RPMI7951 (cell line): ENCODE data around the gene ROBO4. TPM values are rescaled to one million over a fixed set of nuclear protein-coding genes. Genes with fewer than 3 reads are reported as not detected.

ENCODE experiments used
- DNase-seq: peaks from one replicate; pipeline ENCODE4 v3.0.0-alpha.2; 2012; ENCODE audit warnings: low read depth
- total RNA-seq: library from RNA; depleted of rRNA; stranded (reverse); fragments of >200 nt; shearing (Covaris generic); gene quantifications from 2 replicates; pipeline ENCODE4 v1.2.3, GENCODE V29; 2014

ROBO4 gene
- total RNA-seq, 1 experiment from 2014 or later = 8.9 TPM

GRCh38 chr11:124873951-124874350 is 23.7 kb downstream of the ROBO4 start:
- no peak for DNase-seq

DNA sequence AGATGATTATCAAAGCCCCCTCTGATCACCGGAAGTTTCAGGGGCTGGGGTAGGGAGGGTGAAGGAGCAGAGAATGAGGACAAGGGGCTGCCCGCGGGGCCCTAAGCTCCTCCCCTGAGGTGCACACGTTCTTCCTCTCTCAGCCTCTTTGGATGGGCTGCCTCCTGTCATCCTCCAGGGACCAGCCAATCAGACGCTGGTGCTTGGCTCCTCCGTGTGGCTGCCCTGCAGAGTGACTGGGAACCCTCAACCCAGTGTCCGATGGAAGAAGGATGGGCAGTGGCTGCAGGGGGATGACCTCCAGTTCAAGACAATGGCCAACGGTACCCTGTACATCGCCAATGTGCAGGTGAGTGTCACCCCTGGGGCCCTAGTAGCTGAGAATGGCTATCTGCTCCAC is 24.9 kb downstream of the ROBO4 start:
- DNase-seq = no peak

GRCh38 chr11:124872280-124872679 is 25.4 kb downstream of the ROBO4 start:
- no peak for DNase-seq

GRCh38 chr11:124870430-124870829 is 27.2 kb downstream of the ROBO4 start:
- DNase-seq = no peak

DNA sequence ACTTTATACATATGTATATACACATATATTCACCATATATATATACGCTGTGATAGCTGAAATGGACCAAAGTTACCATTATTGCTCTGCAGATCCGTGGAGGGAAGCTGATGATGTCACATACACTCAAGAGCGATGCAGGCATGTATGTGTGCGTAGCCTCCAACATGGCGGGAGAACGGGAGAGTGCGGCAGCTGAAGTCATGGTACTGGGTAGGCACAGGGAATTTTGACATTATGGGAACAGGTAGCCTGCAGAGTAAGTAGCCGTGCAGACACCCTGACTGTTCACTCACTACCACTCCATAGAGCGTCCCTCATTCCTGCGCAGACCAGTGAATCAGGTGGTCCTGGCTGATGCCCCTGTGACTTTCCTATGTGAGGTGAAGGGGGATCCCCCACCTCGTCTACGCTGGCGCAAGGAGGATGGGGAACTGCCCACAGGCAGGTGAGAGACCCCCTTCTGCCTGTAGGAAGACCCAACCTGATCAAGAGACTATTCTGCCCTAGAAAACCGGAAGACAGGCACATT is 27.7 kb downstream of the ROBO4 start:
- DNase-seq = no peak

DNA sequence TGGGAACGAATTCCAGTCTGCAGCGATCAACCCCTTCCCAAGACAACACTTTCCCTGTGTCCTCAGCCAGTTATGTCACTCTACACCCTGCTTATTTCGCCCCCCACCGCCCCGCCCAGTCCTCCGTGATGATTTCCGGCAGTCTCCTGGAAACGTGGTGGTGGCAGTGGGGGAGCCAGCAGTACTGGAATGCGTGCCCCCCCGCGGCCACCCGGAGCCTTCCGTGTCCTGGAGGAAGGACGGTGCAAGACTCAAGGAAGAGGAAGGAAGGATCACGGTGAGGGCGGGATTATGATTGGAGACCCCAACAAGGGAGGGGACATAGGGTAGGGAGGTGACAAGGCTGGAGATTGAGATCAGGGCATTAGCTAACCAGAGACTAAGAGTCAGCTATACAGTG is 28.3 kb downstream of the ROBO4 start:
- no peak for DNase-seq

DNA sequence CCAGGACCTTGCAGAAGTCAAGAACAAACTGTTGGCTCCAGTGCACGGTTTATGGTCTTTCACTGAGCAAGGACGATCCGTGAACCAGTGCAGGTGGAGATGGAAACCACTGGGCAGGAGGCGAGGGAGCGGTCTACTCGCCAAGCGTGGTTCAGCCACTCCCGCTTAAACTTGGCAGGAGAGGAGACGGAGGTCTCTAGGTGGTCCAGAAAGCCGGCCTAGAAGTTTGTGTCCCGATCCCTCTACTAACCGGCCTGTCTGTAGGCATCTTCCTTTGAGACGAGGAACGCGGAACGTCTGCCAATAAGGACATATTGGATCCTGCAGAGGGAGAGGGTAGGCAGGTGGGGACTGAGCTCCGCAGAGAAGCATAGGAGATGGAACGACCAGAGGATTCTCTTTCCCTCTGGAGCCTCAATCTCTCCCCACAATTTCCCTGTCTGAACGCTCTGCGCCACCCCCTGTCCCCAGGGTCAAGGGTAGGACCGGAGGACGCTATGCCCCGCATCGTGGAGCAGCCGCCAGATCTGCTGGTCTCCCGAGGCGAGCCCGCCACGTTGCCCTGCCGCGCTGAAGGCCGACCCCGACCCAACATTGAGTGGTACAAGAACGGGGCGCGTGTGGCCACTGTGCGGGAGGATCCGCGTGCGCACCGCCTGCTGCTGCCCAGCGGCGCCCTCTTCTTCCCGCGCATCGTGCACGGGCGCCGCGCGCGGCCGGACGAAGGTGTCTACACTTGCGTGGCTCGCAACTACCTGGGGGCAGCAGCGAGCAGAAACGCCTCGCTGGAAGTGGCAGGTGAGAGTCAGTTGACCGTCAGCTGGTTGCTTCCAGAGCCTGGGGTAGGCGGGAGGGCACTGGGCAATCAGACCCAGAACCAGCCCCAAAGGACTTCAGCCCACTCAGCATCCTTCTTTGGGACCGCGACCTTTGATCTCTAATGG is 29.1 kb downstream of the ROBO4 start:
- no peak for DNase-seq

GRCh38 chr11:124867700-124868099 is 30.0 kb downstream of the ROBO4 start:
- DNase-seq = peak; percentile 40

GRCh38 chr11:124865902-124866851 is 31.5 kb downstream of the ROBO4 start:
- DNase-seq = no peak

GRCh38 chr11:124865181-124865901 is 32.3 kb downstream of the ROBO4 start, which contains the start of gene ROBO3:
TSS of gene ROBO3 (plus strand) at chr11:124865432. CDS start at chr11:124865578, 146 bp downstream.
- DNase-seq = no peak

DNA sequence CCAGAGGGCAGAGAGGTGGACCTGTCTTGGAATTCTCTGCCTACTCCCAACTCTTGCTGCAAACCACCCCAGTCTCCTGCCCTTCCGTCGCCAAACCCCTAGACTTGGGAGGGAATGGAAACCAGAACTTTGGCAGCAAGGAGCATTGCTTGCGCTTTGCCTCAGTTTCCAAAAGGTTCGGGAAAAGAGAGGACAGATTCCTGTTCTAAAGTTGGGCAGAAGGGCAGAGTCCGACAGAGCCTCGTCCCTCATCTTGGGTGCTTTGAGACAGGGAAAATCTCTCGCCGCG is 32.8 kb downstream of the ROBO4 start:
- DNase-seq = no peak

DNA sequence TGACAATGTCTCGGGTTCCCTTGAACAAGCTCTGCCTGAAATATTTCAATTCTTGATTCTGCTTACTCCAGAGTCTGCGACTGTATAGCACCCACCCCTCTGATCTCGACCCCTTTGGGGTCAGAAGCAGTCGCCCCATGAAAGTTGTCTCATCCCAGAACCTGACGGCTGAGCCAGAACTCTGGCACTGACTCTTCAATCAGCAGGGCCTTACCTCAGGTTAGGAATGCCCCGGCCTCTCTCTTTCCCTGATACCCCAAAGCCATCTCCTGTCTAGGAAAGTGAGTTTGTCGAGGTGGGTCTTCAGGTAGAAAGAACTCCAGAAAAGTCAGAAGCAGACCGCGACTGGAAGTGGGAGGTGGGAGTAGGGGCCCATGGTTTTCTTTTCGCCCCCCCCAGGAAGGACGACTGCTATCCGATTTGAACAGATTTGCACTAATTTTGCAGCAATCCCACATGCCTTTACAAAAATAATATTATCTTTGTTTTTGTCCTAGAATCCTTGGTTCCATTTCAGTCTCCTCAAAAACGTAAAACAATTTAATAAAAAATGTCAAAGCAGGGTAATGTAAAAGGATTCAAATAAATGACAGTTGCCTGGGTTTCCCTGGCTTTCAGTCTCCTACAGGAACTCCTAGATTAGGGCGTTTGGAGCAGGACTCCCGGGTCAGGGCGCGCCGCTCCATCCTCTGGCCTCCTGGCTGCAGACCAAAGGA is 33.3 kb downstream of the ROBO4 start:
- no peak for DNase-seq

GRCh38 chr11:124863826-124864165 is 33.9 kb downstream of the ROBO4 start:
- DNase-seq = no peak

DNA sequence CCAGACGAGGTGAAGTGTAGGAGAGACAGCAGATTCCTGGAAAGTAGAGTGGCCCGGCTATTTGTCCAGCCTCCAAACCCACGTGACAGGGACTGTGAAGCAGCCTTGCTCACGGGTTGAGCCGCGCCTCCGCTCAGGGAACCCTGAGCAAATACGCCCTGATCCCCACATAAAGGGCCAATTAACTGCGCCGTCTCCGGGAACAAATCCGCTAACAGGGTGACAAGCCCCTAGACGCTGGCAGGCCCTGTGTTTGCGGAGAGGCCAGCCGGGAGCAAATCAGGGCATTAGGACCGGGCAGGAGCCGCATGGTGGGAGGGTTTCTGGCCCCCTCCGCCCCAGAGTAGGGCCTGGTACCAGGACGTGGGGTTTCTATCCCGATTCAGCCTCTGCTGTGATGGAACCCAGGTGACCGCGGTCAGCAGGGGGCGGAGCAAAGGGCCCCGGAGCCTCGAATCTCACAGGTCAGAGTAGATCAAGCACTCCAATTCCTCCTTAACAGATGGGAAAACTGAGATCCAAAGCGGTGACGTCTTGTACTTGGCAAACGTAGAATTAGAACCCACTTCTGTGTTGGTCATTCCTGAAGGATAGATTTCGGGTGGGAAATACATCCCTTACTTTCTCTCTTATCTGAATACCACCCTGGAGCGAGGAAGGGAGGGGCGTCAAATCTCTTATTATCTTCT is 34.4 kb downstream of the ROBO4 start:
- DNase-seq = peak; percentile 49

- no peak for DNase-seq
Measured at GRCh38 chr11:124861670-124862069, 36.0 kb downstream of the ROBO4 start.

DNA sequence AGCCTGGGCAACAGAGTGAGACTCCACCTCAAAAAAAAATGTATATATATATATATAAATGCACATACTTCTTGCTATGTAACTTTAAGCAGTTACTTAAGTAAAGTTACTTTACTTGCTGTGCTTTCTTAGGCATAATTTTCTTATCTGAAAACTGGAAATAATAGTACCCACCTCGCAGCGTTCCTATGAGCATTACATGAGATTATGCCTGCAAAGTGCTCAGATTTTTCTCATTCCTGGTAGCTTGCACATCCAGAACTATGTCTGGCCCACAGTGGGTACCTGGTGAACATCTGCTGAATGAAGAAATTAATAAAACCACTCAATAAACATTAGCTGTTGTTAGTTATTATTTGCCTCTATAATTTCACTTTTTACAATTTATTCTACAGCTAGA is 38.5 kb downstream of the ROBO4 start:
- no peak for DNase-seq

DNA sequence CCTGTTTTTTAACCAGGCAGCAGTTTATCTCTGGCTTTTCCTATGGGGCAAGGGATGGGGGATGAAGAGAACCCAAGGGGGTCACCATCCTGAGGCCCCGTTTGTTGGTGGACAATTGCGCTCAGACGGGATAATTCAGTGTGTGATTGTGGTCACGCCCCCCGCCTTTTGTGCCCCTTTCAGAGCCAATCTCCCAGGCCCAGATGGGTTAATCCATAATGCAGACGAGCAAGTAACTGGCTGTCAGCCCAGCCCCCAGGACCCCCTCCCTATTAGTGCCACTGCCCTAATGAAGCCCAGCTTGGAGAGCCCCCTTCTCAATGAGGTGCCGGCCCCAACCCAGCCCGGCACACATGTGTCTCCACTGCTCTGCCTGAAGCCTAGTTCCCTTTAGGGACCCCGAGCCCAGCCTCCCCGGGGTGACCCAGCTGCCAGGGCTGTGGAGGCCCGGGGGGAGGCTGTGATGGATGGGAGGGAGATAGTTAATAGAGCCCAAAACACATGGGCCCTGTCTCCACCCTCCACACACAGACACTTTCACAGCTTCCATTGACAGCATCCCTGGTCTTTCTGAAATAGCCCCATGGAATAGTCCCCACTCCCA is 51.5 kb downstream of the ROBO4 start:
- DNase-seq = no peak

- DNase-seq = no peak
Measured at GRCh38 chr11:124844664-124845079, 53.0 kb downstream of the ROBO4 start.

- DNase-seq = no peak
Measured at GRCh38 chr11:124843616-124843910, 54.1 kb downstream of the ROBO4 start.

DNA sequence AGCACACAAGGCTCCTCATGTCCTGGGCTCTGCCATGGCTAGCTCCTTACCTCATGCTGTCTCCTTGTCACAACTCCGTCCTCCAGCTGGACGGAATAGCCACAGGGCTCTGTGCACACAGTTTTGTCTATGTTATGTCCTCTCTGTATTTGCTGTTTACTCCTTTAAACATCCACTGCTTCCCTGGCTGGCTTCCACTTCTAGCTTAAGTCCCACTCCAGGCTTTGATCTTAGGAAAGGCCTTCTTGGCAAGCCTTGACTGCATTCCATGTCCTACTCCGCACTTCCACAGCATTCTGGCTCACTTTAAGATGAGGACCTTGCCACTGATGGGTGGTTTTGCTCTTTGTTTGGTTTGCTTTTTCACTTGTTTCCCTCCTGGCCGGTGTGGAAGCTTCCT is 55.4 kb downstream of the ROBO4 start:
- no peak for DNase-seq
